Esophagus squamous epithelium (tissue), 5 donors: ENCODE measurements around the gene ANK3. TPM values are rescaled to one million over a fixed set of nuclear protein-coding genes. Genes with fewer than 3 reads are reported as not detected.
A peak's percentile ranks its signal among the peaks of the same experiment; 100 is the strongest.

Experiments
- DNase-seq: peaks from one replicate; lab custom pipeline; 2025; lab: John Stamatoyannopoulos, UW
- H3K27ac ChIP-seq, 4 donors: fragments of 200-600 bp; sonication (generic); one replicate each; pipeline ENCODE4 v1.5.1; 2016 to 2019; ENCODE audit warnings: mild to moderate bottlenecking in 1 of 4
- H3K27me3 ChIP-seq, 4 donors: fragments of 200-600 bp; sonication (generic); 1 replicate in 3 of 4; 2 replicates in 1 of 4; pipeline versions ENCODE4 v1.5.1 to v1.6.0; 2017 to 2021; ENCODE audit warnings: antibody characterized with exemption in 1 of 4
- H3K36me3 ChIP-seq, 3 donors: fragments of 200-600 bp; sonication (generic); one replicate each; pipeline ENCODE4 v1.5.1; 2016 to 2019
- H3K4me1 ChIP-seq, 3 donors: fragments of 200-600 bp; sonication (generic); one replicate each; pipeline ENCODE4 v1.5.1; 2017 to 2019
- H3K4me3 ChIP-seq, 4 donors: fragments of 200-600 bp; sonication (generic); 1 replicate in 3 of 4; 2 replicates in 1 of 4; pipeline ENCODE4 v1.5.1; 2016 to 2019; ENCODE audit warnings: mild to moderate bottlenecking in 2 of 4, moderate library complexity in 1 of 4
- H3K9me3 ChIP-seq, 3 donors: fragments of 200-600 bp; sonication (generic); one replicate each; pipeline ENCODE4 v1.5.1; 2016 to 2019
- POLR2A ChIP-seq, 4 donors: fragments of 450-650 bp; IDR thresholded peaks; one replicate each; pipeline ENCODE4 v1.6.1; 2017; ENCODE audit warnings: antibody characterized with exemption in 4 of 4, mild to moderate bottlenecking in 4 of 4, moderate library complexity in 3 of 4
- WGBS, 2 donors: methylation state at CpG; one replicate each; pipeline ENCODE4 v1.1.5; 2018; 5-methylcytosine and 5-hydroxymethylcytosine counted together
- intact Hi-C: fragments of 100-400 bp; cut with DNase I; formaldehyde crosslinking; loops from one replicate; pipeline ENCODE4 v1.15.0; 2022
- total RNA-seq, 4 donors: library from RNA; depleted of rRNA; stranded (reverse); fragments of >200 nt; gene quantifications; one replicate each; pipeline ENCODE4 v1.1.0, GENCODE V29; 2016
- TF ChIP-seq, protein P1 (sequence below), 6 experiments: fragments of 450-650 bp in 4 of 6; fragments of 200-600 bp in 2 of 6; sonication (generic) in 2 of 6; IDR thresholded peaks; one replicate each; pipeline ENCODE4 v1.5.1; 2016 to 2019; ENCODE audit warnings: antibody characterized with exemption in 6 of 6, mild to moderate bottlenecking in 4 of 6, moderate library complexity in 4 of 6
- donor health status: DM: yes; HTN: yes; CAD: no.

The ANK3 gene
- total RNA-seq, 4 donors from 2014 or later = 23.1 to 59.1 (median 33.0) TPM

DNA sequence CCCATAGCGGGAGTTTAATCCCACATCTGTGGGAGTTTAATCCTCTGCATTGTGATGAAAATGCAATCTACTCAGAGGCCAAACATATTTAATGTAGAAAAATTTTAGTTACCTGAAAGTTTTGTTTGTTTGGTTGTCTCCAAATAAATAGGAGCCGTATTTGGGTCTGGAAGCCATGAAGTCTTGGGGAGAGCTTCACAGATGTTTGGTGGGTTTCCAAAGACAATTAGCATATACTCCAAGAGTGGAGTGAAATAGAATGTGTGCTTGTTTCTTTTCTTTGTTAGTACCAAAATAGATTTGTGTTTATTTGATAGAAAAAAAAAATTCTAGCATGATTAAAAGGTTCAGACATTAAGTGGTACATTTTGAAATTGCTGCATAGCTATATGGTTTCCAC is 50.9 kb downstream of the ANK3 start:
- Histone ChIP-seq H3K9me3 (no peaks in the 10 kb centered on the region), H3K4me1 (no peaks in the 10 kb centered on the region), H3K27me3 (no peaks in the 10 kb centered on the region), H3K36me3 (no peaks in the 10 kb centered on the region), H3K27ac (no peak overlapping the region), H3K4me3 (no peak overlapping the region)
- 54 to 70% methylated on average over 2 of the region's 2 CpGs for whole genome bisulfite sequencing, 2 donors
- intact Hi-C loops = no loop called here
- DNase-seq = no peak
- TF ChIP-seq POLR2A (IDR thresholded peaks at IDR 0.05) = no peak
- TF ChIP-seq, protein P1, sequence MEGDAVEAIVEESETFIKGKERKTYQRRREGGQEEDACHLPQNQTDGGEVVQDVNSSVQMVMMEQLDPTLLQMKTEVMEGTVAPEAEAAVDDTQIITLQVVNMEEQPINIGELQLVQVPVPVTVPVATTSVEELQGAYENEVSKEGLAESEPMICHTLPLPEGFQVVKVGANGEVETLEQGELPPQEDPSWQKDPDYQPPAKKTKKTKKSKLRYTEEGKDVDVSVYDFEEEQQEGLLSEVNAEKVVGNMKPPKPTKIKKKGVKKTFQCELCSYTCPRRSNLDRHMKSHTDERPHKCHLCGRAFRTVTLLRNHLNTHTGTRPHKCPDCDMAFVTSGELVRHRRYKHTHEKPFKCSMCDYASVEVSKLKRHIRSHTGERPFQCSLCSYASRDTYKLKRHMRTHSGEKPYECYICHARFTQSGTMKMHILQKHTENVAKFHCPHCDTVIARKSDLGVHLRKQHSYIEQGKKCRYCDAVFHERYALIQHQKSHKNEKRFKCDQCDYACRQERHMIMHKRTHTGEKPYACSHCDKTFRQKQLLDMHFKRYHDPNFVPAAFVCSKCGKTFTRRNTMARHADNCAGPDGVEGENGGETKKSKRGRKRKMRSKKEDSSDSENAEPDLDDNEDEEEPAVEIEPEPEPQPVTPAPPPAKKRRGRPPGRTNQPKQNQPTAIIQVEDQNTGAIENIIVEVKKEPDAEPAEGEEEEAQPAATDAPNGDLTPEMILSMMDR (IDR thresholded peaks at IDR 0.05) = no peak

DNA sequence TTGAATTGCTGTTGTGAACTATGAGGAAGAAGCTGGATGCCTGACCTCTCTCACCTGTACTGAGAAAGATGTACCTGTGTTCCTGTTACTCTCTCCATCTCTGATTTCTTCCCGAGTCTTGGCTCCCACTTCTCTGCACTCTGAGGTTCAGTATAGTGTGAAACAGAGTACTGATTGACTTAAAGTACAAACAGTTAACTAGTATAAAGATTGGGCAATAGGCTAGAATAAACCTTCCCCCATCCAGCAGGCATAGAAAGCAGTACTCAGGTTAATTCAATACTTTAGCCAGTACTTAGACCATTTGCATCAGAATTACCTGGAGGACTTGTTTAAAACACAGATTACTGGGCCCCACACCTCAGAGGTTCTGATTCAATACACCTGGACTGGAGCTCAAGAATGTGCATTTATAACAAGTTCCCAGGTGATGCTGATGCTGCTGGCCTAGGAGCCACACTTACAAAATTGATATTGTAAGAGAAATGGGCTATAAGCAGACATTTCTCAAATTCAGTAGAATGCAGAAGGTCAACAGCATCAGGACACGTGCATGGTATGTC is 51.6 kb downstream of the ANK3 start:
- Histone ChIP-seq H3K4me1 (no peaks in the 10 kb centered on the region), H3K4me3 (no peak overlapping the region), H3K27me3 (no peaks in the 10 kb centered on the region), H3K27ac (no peak overlapping the region), H3K36me3 (no peaks in the 10 kb centered on the region), H3K9me3 (no peaks in the 10 kb centered on the region)
- DNase-seq = no peak
- WGBS, 2 donors = 68 to 78% methylated on average over 2 of the region's 2 CpGs
- TF ChIP-seq POLR2A (IDR thresholded peaks at IDR 0.05) = no peak
- TF ChIP-seq, protein P1 (IDR thresholded peaks at IDR 0.05) = no peak
- intact Hi-C loops = no loop called here

DNA sequence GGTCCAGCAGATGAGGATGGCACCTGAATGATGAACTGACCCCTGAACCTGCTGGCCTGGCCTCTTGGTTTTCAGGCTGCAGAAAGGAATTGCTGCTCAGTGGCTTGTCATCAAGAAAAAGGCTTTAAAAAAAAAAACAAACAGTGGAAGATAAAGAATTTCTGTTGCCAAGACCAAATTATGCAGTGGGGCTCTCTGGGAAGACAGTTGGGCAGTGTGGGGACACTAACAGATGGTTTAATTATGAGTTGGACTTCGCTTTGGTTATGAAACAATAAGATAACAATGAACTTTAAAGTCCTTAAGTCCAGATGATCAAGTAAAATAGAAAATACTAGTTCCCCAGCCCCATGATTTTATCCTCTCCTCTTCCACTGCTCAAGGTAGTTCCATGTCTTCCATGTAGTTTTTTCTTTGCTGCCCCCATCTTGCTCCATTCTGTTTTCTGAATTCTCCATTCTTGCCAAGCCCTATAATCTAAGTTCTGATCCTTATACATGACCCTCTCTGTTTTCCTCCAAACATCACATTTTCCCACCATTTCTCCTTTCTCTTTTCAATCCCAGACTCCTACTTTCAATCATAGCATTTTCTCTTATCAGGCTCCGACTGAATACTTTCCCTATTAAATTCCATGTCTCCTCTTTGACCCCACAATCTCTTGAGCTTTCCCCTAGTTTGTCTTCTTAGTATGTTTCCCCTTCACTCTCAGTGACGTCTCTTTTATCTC is 52.6 kb downstream of the ANK3 start:
- WGBS, 2 donors = 71 to 79% methylated on average over 3 of the region's 3 CpGs
- Histone ChIP-seq H3K4me1 (no peaks in the 10 kb centered on the region), H3K9me3 (no peaks in the 10 kb centered on the region), H3K36me3 (no peaks in the 10 kb centered on the region), H3K27me3 (no peaks in the 10 kb centered on the region), H3K4me3 (no peak overlapping the region), H3K27ac (no peak overlapping the region)
- TF ChIP-seq, protein P1 (IDR thresholded peaks at IDR 0.05) = no peak
- TF ChIP-seq POLR2A (IDR thresholded peaks at IDR 0.05) = no peak
- intact Hi-C loops = no loop called here
- no peak for DNase-seq

DNA sequence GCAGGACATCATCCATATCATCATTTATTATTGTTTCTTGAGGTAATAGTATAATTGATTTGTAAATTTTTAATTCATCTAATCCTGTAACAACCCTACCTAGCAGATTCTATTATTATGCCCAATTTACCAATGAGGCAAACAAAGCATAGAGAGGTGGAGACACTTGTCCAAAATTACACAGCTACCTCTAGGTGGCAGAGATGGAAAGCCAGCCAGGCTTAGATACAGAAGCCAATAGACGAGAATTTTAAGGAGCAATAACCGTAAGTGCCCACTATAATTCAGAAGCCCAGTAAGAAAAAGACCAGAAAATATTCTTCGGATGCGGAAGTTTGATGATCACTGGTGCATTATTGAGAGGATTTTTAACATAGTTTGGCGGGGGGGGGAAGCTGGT is 54.0 kb downstream of the ANK3 start:
- no peaks in the 10 kb centered on the region for H3K4me1 ChIP-seq
- DNase-seq = no peak
- no peak overlapping the region for H3K4me3 ChIP-seq
- no peaks in the 10 kb centered on the region for H3K27me3 ChIP-seq
- WGBS, 2 donors = 89 to 91% methylated on average over 5 of the region's 5 CpGs
- H3K36me3 ChIP-seq = no peaks in the 10 kb centered on the region
- no peaks in the 10 kb centered on the region for H3K9me3 ChIP-seq
- H3K27ac ChIP-seq = no peak overlapping the region
- intact Hi-C loops = no loop called here
- TF ChIP-seq, protein P1 (IDR thresholded peaks at IDR 0.05) = peak in 1 of 6 experiments; percentile 21
- no peak for TF ChIP-seq POLR2A (IDR thresholded peaks at IDR 0.05)

DNA sequence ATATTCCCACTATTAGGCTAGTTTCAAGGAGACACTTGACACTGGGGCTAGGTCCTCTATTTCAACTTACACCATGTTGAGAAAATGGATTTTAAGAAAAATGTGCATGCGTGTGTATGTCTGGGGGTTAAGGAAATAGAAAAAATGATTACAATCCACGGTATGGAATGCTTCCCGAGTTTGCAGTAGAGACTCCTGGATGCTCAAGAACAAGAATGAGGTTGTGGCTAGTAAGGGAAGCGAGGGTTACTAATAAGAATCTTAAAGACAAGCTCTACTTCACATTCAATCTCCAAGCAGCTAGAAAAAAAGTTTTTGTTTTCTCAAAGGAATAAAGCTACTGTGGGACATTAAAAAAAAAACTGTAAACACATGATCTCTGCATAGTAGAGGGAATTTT is 54.7 kb downstream of the ANK3 start:
- Histone ChIP-seq H3K9me3 (no peaks in the 10 kb centered on the region), H3K4me3 (no peak overlapping the region), H3K4me1 (no peaks in the 10 kb centered on the region), H3K36me3 (no peaks in the 10 kb centered on the region), H3K27me3 (no peaks in the 10 kb centered on the region), H3K27ac (no peak overlapping the region)
- 54 to 75% methylated on average over 4 of the region's 4 CpGs for WGBS, 2 donors
- no peak for DNase-seq
- TF ChIP-seq, protein P1 (IDR thresholded peaks at IDR 0.05) = no peak
- intact Hi-C loops = no loop called here
